SK-N-SH (cell line): ENCODE measurements around the gene CELSR1. TPM values are rescaled to one million over a fixed set of nuclear protein-coding genes. Genes with fewer than 3 reads are reported as not detected.

ENCODE experiments used
- CTCF ChIA-PET: fragments of 300-600, 350-600 bp; formaldehyde crosslinking; extraction: SDS; loops from one replicate; lab custom pipeline; 2021; lab: Yijun Ruan, JAX
- POLR2A ChIA-PET: fragments of 350-600 bp; sonication (Branson Sonifier 250); formaldehyde crosslinking; extraction: SDS; loops from one replicate; lab custom pipeline; 2020; ENCODE audit warnings: antibody characterized with exemption, inconsistent platforms; lab: Yijun Ruan, JAX
- DNase-seq: peaks from one replicate; pipeline ENCODE4 v3.0.0; 2012
- H2AFZ ChIP-seq: fragments of 200-600 bp; sonication (generic); 2 replicates; pipeline ENCODE4 v1.8.1; 2016; ENCODE audit warnings: antibody characterized with exemption, mild to moderate bottlenecking, low read depth
- H3F3A ChIP-seq: fragments of 200-600 bp; sonication (generic); replicated peaks from 2 replicates; pipeline ENCODE3; 2016; ENCODE audit warnings: antibody characterized with exemption, mild to moderate bottlenecking; ENCODE audit not compliant: insufficient read depth
- H3K27ac ChIP-seq, 2 experiments: fragments of 200-500 bp in 1 of 2; fragments of 200-600 bp in 1 of 2; sonication (Bioruptor generic) in 1 of 2; sonication (generic), shearing (Covaris generic) in 1 of 2; 2 replicates each; pipeline versions ENCODE4 v1.5.1 to v1.6.1; 2014 to 2016; ENCODE audit warnings: low read depth in 2 of 2, inconsistent platforms in 1 of 2, low read length in 1 of 2, mild to moderate bottlenecking in 1 of 2, mixed read lengths in 1 of 2
- H3K27me3 ChIP-seq: fragments of 200-600 bp; sonication (generic), shearing (Covaris generic); 2 replicates; pipeline ENCODE4 v1.6.1; 2016; ENCODE audit warnings: mixed run types; ENCODE audit not compliant: insufficient read depth
- H3K36me3 ChIP-seq, 2 experiments: fragments of 200-500 bp in 1 of 2; fragments of 200-600 bp in 1 of 2; sonication (Bioruptor generic) in 1 of 2; sonication (generic) in 1 of 2; replicated peaks in 1 of 2; 2 replicates each; pipeline versions ENCODE3 to v1.5.1; 2014 to 2016; ENCODE audit warnings: low read length in 1 of 2, mild to moderate bottlenecking in 1 of 2; ENCODE audit not compliant: insufficient read depth in 2 of 2, control insufficient read depth in 1 of 2
- H3K4me1 ChIP-seq, 2 experiments: fragments of 200-500 bp in 1 of 2; fragments of 200-600 bp in 1 of 2; sonication (Bioruptor generic) in 1 of 2; sonication (generic), shearing (Covaris generic) in 1 of 2; 2 replicates each; pipeline versions ENCODE4 v1.5.1 to v1.6.1; 2014 to 2016; ENCODE audit warnings: low read depth in 1 of 2, low read length in 1 of 2, mixed run types in 1 of 2; ENCODE audit not compliant: insufficient read depth in 2 of 2, control insufficient read depth in 1 of 2
- H3K4me2 ChIP-seq: fragments of 200-600 bp; sonication (generic), shearing (Covaris generic); 2 replicates; pipeline ENCODE4 v1.6.1; 2017; ENCODE audit warnings: mixed run types
- H3K4me3 ChIP-seq, 2 experiments: fragments of 200-500 bp in 1 of 2; fragments of 200-600 bp in 1 of 2; sonication (Bioruptor generic) in 1 of 2; sonication (generic), shearing (Covaris generic) in 1 of 2; 2 replicates each; pipeline versions ENCODE4 v1.5.1 to v1.8.1; 2014 to 2016; ENCODE audit warnings: low read depth in 2 of 2, inconsistent platforms in 1 of 2, low read length in 1 of 2, mild to moderate bottlenecking in 1 of 2, mixed read lengths in 1 of 2, moderate library complexity in 1 of 2
- H3K79me2 ChIP-seq: fragments of 200-600 bp; sonication (generic); 2 replicates; pipeline ENCODE4 v1.8.1; 2017; ENCODE audit warnings: mild to moderate bottlenecking; ENCODE audit not compliant: insufficient read depth
- H3K9ac ChIP-seq: fragments of 200-600 bp; sonication (generic); 2 replicates; pipeline ENCODE4 v1.6.1; 2017; ENCODE audit warnings: mixed run types
- H3K9me2 ChIP-seq: fragments of 200-600 bp; sonication (generic); 2 replicates; pipeline ENCODE4 v1.6.1; 2017; ENCODE audit warnings: mixed run types
- H3K9me3 ChIP-seq: fragments of 200-600 bp; sonication (generic); 2 replicates; pipeline ENCODE4 v1.6.1; 2017; ENCODE audit warnings: mixed run types, mild to moderate bottlenecking, moderate library complexity
- H4K20me1 ChIP-seq: fragments of 200-600 bp; sonication (generic); 2 replicates; pipeline ENCODE4 v1.6.1; 2017; ENCODE audit warnings: mild to moderate bottlenecking, mixed run types; ENCODE audit not compliant: insufficient read depth
- CTCF ChIP-seq: fragments of 200-600 bp; sonication (generic); IDR thresholded peaks from 2 replicates; pipeline ENCODE4 v1.6.1; 2017; ENCODE audit warnings: antibody characterized with exemption, mild to moderate bottlenecking, moderate library complexity
- IRF3 ChIP-seq: fragments of 150-350 bp; IDR thresholded peaks from 2 replicates; pipeline ENCODE4 v1.6.1; 2016; ENCODE audit warnings: mild to moderate bottlenecking, low read depth, low read length
- NFIC ChIP-seq: IDR thresholded peaks from 2 replicates; pipeline ENCODE4 v1.4.0; 2012; ENCODE audit warnings: borderline replicate concordance
- NRF1 ChIP-seq: IDR thresholded peaks from 2 replicates; pipeline ENCODE4 v1.6.1; 2012; ENCODE audit warnings: low read depth, mild to moderate bottlenecking, low read length
- POLR2AphosphoS5 ChIP-seq: IDR thresholded peaks from 2 replicates; pipeline ENCODE4 v1.6.1; 2012; ENCODE audit warnings: low read depth, low read length
- RAD21 ChIP-seq: IDR thresholded peaks from 2 replicates; pipeline ENCODE4 v1.6.1; 2012; ENCODE audit warnings: mild to moderate bottlenecking, low read length
- RCOR1 ChIP-seq: fragments of 150-350 bp; IDR thresholded peaks from 2 replicates; pipeline ENCODE4 v1.6.1; 2017; ENCODE audit warnings: antibody characterized with exemption, low read length
- RFX5 ChIP-seq: IDR thresholded peaks from 2 replicates; pipeline ENCODE4 v1.6.1; 2012; ENCODE audit warnings: mild to moderate bottlenecking, improper control_type of control experiment, low read length
- TAF1 ChIP-seq: IDR thresholded peaks from 2 replicates; pipeline ENCODE4 v1.6.1; 2012; ENCODE audit warnings: low read depth, mild to moderate bottlenecking, low read length, moderate library complexity, borderline replicate concordance
- TCF12 ChIP-seq: IDR thresholded peaks from 2 replicates; pipeline ENCODE4 v1.4.0; 2012
- USF2 ChIP-seq: fragments of 150-350 bp; IDR thresholded peaks from 2 replicates; pipeline ENCODE4 v1.6.1; 2017; ENCODE audit warnings: antibody characterized with exemption, low read length, low read depth, borderline replicate concordance
- WGBS: methylation state at CpG from one replicate; pipeline ENCODE4 v1.1.6; 2017; ENCODE audit warnings: low lambda C conversion rate; 5-methylcytosine and 5-hydroxymethylcytosine counted together
- polyA plus RNA-seq, 3 experiments: library from polyadenylated mRNA; depleted of rRNA; stranded (reverse); fragments of >200 nt; gene quantifications; 2 replicates each; pipeline ENCODE4 v1.2.3, GENCODE V29; 2012

Gene CELSR1
- polyA plus RNA-seq, 1 of the 3 experiments (the other 2 are of a cell fraction), result 5.0 TPM

- TF ChIP-seq POLR2AphosphoS5 (no peak), RAD21 (no peak), RFX5 (no peak), NRF1 (no peak), CTCF (no peak), IRF3 (no peak), RCOR1 (no peak), TCF12 (no peak), TAF1 (no peak), USF2 (no peak), NFIC (no peak)
- CTCF ChIA-PET, result interaction anchor here (3.0 to 3.4 kb wide), 2 partner anchors 11 to 164 kb away, joined by 12 read pairs; no protein-coding TSS in a partner anchor
- no peak overlapping the region for H3K9ac ChIP-seq
- no peaks in the 10 kb centered on the region for H3K79me2 ChIP-seq
- H3K9me2 ChIP-seq, result no peaks in the 10 kb centered on the region
- no peak overlapping the region for H2AFZ ChIP-seq
- H3K27me3 ChIP-seq, result no peaks in the 10 kb centered on the region
- H3K36me3 ChIP-seq, result peaks cover 0 to 5% of the 10 kb centered on the region in 2 experiments
- 83% methylated on average over 13 of the region's 22 CpGs for WGBS
- POLR2A ChIA-PET, result no interaction called here
- no peaks in the 10 kb centered on the region for H3F3A ChIP-seq
- no peak overlapping the region for H3K4me2 ChIP-seq
- no peak overlapping the region for H3K27ac ChIP-seq
- H3K4me1 ChIP-seq, result no peaks in the 10 kb centered on the region
- no peaks in the 10 kb centered on the region; the same call in 1 of the 2 replicates for H3K9me3 ChIP-seq
- H3K4me3 ChIP-seq, result no peak overlapping the region
- no peaks in the 10 kb centered on the region for H4K20me1 ChIP-seq
- DNase-seq, result no peak
Measured at GRCh38 chr22:46378426-46379065, 158.9 kb downstream of the CELSR1 start.
